Neuronal stem cell (in vitro differentiated cells): ENCODE results near the gene PRICKLE2.
A peak's percentile ranks its signal among the peaks of the same experiment; 100 is the strongest.

ENCODE experiments used
- DNase-seq: peaks from one replicate; pipeline ENCODE4 v3.0.0-alpha.2; 2013; ENCODE audit warnings: low spot score
- H2AFZ ChIP-seq: one replicate; pipeline ENCODE4 v1.6.1; 2013; ENCODE audit warnings: mild to moderate bottlenecking, low read length, inconsistent platforms
- H2AK5ac ChIP-seq: 2 replicates; pipeline ENCODE4 v1.6.1; 2013; ENCODE audit warnings: low read depth, mild to moderate bottlenecking, inconsistent platforms, low read length, moderate library complexity, mixed read lengths
- H2BK120ac ChIP-seq: 2 replicates; pipeline ENCODE4 v1.6.1; 2013; ENCODE audit warnings: low read depth, mild to moderate bottlenecking, inconsistent platforms, low read length, moderate library complexity, mixed read lengths
- H2BK12ac ChIP-seq: one replicate; pipeline ENCODE4 v1.6.1; 2013; ENCODE audit warnings: low read length, inconsistent platforms
- H2BK15ac ChIP-seq: 2 replicates; pipeline ENCODE4 v1.6.1; 2013; ENCODE audit warnings: mild to moderate bottlenecking, low read length, inconsistent platforms, mixed read lengths
- H2BK5ac ChIP-seq: one replicate; pipeline ENCODE4 v1.6.1; 2013; ENCODE audit warnings: inconsistent platforms, mild to moderate bottlenecking, low read length, moderate library complexity
- H3K14ac ChIP-seq: one replicate; pipeline ENCODE4 v1.6.1; 2013; ENCODE audit warnings: low read length, inconsistent platforms
- H3K18ac ChIP-seq: 2 replicates; pipeline ENCODE4 v1.6.1; 2013; ENCODE audit warnings: low read length, inconsistent platforms
- H3K23ac ChIP-seq: 2 replicates; pipeline ENCODE4 v1.6.1; 2013; ENCODE audit warnings: low read depth, mild to moderate bottlenecking, mixed read lengths, low read length, inconsistent platforms; ENCODE audit not compliant: poor library complexity
- H3K27ac ChIP-seq: replicated peaks from 3 replicates; pipeline ENCODE4 v1.5.1; 2013; ENCODE audit warnings: low read length, inconsistent platforms
- H3K27me3 ChIP-seq, 3 experiments: 2 replicates each; pipeline ENCODE4 v1.6.1; 2013; ENCODE audit warnings: low read length in 3 of 3, mild to moderate bottlenecking in 2 of 3, inconsistent platforms in 1 of 3, low read depth in 1 of 3, mixed read lengths in 1 of 3, moderate library complexity in 1 of 3; ENCODE audit not compliant: control insufficient read depth in 3 of 3, insufficient read depth in 3 of 3
- H3K36me3 ChIP-seq, 2 donors: replicated peaks in 1 of 2; 2 replicates each; pipeline ENCODE4 v1.6.1; 2013; ENCODE audit warnings: low read length in 2 of 2; ENCODE audit not compliant: control insufficient read depth in 2 of 2, insufficient read depth in 2 of 2
- H3K4ac ChIP-seq: 2 replicates; pipeline ENCODE4 v1.6.1; 2013; ENCODE audit warnings: inconsistent platforms, mild to moderate bottlenecking, low read length, moderate library complexity
- H3K4me1 ChIP-seq, 2 donors: 1 replicate in 1 of 2; 2 replicates in 1 of 2; pipeline ENCODE4 v1.6.1; 2013; ENCODE audit warnings: low read length in 2 of 2, low read depth in 1 of 2; ENCODE audit not compliant: control insufficient read depth in 2 of 2, insufficient read depth in 1 of 2
- H3K4me2 ChIP-seq: one replicate; pipeline ENCODE4 v1.6.1; 2013; ENCODE audit warnings: mild to moderate bottlenecking, low read length, inconsistent platforms; ENCODE audit not compliant: insufficient read depth, poor library complexity, severe bottlenecking
- H3K4me3 ChIP-seq, 2 donors: 2 replicates each; pipeline ENCODE4 v1.5.1; 2013; ENCODE audit warnings: low read length in 2 of 2, mild to moderate bottlenecking in 2 of 2, inconsistent platforms in 1 of 2, moderate library complexity in 1 of 2
- H3K79me1 ChIP-seq: one replicate; pipeline ENCODE4 v1.6.1; 2013; ENCODE audit warnings: low read depth, mild to moderate bottlenecking, inconsistent platforms, low read length, moderate library complexity
- H3K9ac ChIP-seq: one replicate; pipeline ENCODE4 v1.6.1; 2013; ENCODE audit warnings: mild to moderate bottlenecking, low read depth, low read length, inconsistent platforms; ENCODE audit not compliant: poor library complexity
- H3K9me3 ChIP-seq, 2 donors: replicated peaks in 1 of 2; 2 replicates each; pipeline versions ENCODE3 to v1.6.1; 2013; ENCODE audit warnings: low read length in 2 of 2, mild to moderate bottlenecking in 2 of 2, inconsistent platforms in 1 of 2, low read depth in 1 of 2, mixed read lengths in 1 of 2, moderate library complexity in 1 of 2; ENCODE audit not compliant: control insufficient read depth in 2 of 2, insufficient read depth in 1 of 2
- H4K8ac ChIP-seq: one replicate; pipeline ENCODE4 v1.6.1; 2013; ENCODE audit warnings: low read depth, mild to moderate bottlenecking, inconsistent platforms, low read length, moderate library complexity
- H4K91ac ChIP-seq: one replicate; pipeline ENCODE4 v1.6.1; 2013; ENCODE audit warnings: low read length, low read depth, mild to moderate bottlenecking, inconsistent platforms; ENCODE audit not compliant: poor library complexity
- WGBS, 2 donors: extraction: QIAGEN DNeasy Blood & Tissue Kit; methylation state at CpG; one replicate each; pipeline ENCODE4 v1.1.7; 2013; ENCODE audit warnings: missing lambda C conversion rate in 2 of 2, mixed read lengths in 1 of 2; ENCODE audit not compliant: insufficient read length in 2 of 2, insufficient replicate concordance in 1 of 2; ENCODE audit errors: extremely low coverage in 2 of 2; 5-methylcytosine and 5-hydroxymethylcytosine counted together

The PRICKLE2 gene

DNA sequence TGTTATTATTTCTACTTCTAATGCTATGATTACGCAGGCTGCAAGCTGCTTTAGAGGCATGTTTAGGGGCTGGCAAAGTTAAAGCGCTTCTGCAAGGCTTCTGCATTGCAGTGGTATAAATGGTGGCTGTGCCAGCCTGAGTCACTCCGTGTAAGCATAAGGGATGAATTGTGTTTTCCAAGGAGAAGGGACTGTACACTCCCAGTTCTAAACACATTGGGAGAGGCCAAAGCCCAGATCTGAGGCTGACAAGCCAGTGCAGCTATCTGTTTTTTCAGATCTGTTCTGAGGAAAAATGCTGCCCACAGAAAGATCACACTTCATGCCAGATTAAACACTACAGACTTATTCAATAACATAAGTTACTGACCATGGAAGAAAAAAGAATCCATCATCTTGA, 83.8 kb downstream of the PRICKLE2 start:
- no peak overlapping the region for H2BK5ac ChIP-seq
- peaks cover 0 to 3% of the 10 kb centered on the region in 2 donors for H3K4me1 ChIP-seq
- H3K14ac ChIP-seq: no peak overlapping the region

DNA sequence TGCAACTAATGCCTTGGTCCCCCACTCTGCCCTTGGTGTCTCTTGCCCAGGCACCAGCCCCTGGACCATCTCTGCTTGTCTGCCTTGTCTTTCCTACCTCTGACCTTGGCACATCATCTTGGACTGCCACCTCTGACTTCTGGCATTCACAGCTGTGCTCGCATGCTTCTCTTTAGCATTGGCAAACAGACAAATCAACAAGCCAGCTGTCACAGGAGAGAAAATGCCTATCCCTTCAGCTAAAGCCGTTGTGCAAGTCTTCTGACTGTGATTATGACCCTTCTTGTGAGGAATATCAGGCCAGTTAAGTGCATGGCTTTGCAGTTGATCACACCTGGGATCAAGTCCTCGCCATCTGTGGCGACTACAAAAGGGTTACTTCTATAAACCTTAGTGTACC, 84.6 kb downstream of the PRICKLE2 start:
- H2BK15ac ChIP-seq: no peak overlapping the region
- no peak for DNase-seq
- no peaks in the 10 kb centered on the region for H3K79me1 ChIP-seq
- H4K8ac ChIP-seq: no peak overlapping the region
- H3K4me2 ChIP-seq: no peak overlapping the region
- H2BK5ac ChIP-seq: no peak overlapping the region
- no peaks in the 10 kb centered on the region for H3K27me3 ChIP-seq
- no peak overlapping the region for H3K14ac ChIP-seq
- WGBS, 2 donors: no CpG with 5 or more reads among the region's 4 CpGs
- H2AFZ ChIP-seq: no peak overlapping the region
- H3K27ac ChIP-seq: no peak overlapping the region
- no peak overlapping the region for H2BK120ac ChIP-seq
- no peaks in the 10 kb centered on the region for H3K36me3 ChIP-seq
- H3K4me3 ChIP-seq: no peak overlapping the region
- peaks cover 0 to 3% of the 10 kb centered on the region in 2 donors for H3K4me1 ChIP-seq
- H2AK5ac ChIP-seq: no peak overlapping the region
- no peak overlapping the region for H3K4ac ChIP-seq
- H3K18ac ChIP-seq: no peak overlapping the region
- H3K9ac ChIP-seq: no peak overlapping the region
- H2BK12ac ChIP-seq: no peak overlapping the region
- no peaks in the 10 kb centered on the region for H3K9me3 ChIP-seq
- no peak overlapping the region for H3K23ac ChIP-seq
- peak overlapping the region; percentile 26 for H4K91ac ChIP-seq

More for the DNA sequence above, 83.8 kb downstream of the PRICKLE2 start:
- Histone ChIP-seq H3K79me1 (no peaks in the 10 kb centered on the region), H3K23ac (no peak overlapping the region), H3K4me2 (no peak overlapping the region), H3K36me3 (no peaks in the 10 kb centered on the region), H2AFZ (no peak overlapping the region), H4K8ac (no peak overlapping the region), H2AK5ac (no peak overlapping the region), H3K27ac (no peak overlapping the region), H3K27me3 (no peaks in the 10 kb centered on the region), H2BK15ac (no peak overlapping the region), H2BK120ac (no peak overlapping the region), H3K9ac (no peak overlapping the region), H2BK12ac (no peak overlapping the region), H3K9me3 (no peaks in the 10 kb centered on the region), H3K4me3 (no peak overlapping the region), H4K91ac (no peak overlapping the region), H3K4ac (no peak overlapping the region), H3K18ac (no peak overlapping the region)
- WGBS, 2 donors: no CpG with 5 or more reads among the region's 3 CpGs
- no peak for DNase-seq

DNA sequence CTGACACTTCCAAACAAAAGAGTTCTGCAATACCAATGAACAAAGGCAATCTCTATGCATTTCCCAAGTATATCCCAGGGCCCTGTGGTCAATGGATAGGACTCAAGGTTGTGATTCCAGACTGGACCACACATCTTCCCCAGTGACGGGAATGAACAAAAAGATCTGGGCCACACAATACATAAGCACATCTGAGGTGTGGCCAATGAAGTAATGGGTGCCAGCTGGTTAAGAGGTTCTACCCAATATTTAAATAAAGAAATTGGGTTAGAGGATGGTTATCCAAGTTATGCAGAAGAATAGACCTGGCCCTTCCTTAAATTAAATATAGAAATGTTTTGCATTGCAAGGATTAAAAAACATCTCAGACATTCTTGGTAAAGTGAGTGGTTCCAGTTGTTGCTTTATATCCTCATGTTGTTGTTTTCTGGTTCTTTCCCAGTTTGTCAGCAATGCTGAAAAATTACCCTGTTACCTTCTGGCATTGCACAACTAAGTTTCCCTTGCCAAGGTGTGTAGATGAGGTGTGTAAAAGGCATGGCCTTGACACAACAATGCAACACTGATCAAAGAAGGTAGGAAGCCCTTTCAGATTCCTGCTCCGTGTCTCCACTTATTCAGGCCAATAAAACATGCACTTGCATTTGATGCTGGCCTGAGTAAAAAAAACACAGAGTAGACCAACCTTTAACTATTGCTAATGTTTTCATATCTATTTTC, 86.5 kb downstream of the PRICKLE2 start:
- Histone ChIP-seq H2AFZ (no peak overlapping the region), H3K79me1 (no peaks in the 10 kb centered on the region), H2BK15ac (no peak overlapping the region), H3K27ac (no peak overlapping the region), H2AK5ac (no peak overlapping the region), H3K4ac (no peak overlapping the region), H4K8ac (no peak overlapping the region), H3K23ac (no peak overlapping the region), H3K14ac (no peak overlapping the region), H3K27me3 (no peaks in the 10 kb centered on the region), H2BK12ac (no peak overlapping the region), H3K9ac (no peak overlapping the region), H2BK5ac (no peak overlapping the region), H3K18ac (no peak overlapping the region), H3K9me3 (no peaks in the 10 kb centered on the region), H3K36me3 (no peaks in the 10 kb centered on the region), H2BK120ac (no peak overlapping the region), H3K4me3 (no peak overlapping the region), H3K4me2 (no peak overlapping the region), H3K4me1 (no peaks in the 10 kb centered on the region), H4K91ac (no peak overlapping the region)
- DNase-seq: no peak
- WGBS, 2 donors: no CpG with 5 or more reads among the region's 2 CpGs

DNA sequence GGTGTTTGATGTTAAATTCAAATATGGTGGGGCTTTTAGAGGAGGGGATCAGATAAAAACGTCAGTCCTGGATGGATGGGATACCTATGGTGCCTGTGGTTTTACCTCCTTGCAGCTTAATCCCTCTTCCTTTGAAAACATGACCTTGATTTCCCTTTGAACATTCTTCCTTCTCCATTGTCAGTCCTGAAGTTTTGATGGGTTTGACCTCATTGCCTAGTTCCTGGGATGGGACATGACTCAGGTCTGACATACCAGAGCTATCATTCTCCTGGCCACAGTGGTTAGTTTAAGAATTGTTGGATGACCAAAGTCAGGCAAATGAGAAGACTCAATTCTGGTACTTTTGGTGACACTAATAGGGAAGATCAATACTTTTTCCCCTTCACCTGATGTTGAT, 87.2 kb downstream of the PRICKLE2 start:
- no peak overlapping the region for H3K4ac ChIP-seq
- H2BK5ac ChIP-seq: no peak overlapping the region
- H3K14ac ChIP-seq: no peak overlapping the region
- no peak overlapping the region for H4K8ac ChIP-seq
- DNase-seq: no peak
- no peak overlapping the region for H2AK5ac ChIP-seq
- no peak overlapping the region for H2BK12ac ChIP-seq
- H3K27me3 ChIP-seq: no peaks in the 10 kb centered on the region
- no peak overlapping the region for H3K9ac ChIP-seq
- no peak overlapping the region for H4K91ac ChIP-seq
- no peak overlapping the region for H3K23ac ChIP-seq
- H2AFZ ChIP-seq: no peak overlapping the region
- no peak overlapping the region for H3K18ac ChIP-seq
- H2BK15ac ChIP-seq: no peak overlapping the region
- no peak overlapping the region for H3K4me2 ChIP-seq
- H3K9me3 ChIP-seq: no peaks in the 10 kb centered on the region
- no peaks in the 10 kb centered on the region for H3K4me1 ChIP-seq
- H3K36me3 ChIP-seq: no peaks in the 10 kb centered on the region
- no peak overlapping the region for H3K4me3 ChIP-seq
- no peak overlapping the region for H3K27ac ChIP-seq
- WGBS, 2 donors: no CpG with 5 or more reads among the region's 1 CpG
- H2BK120ac ChIP-seq: no peak overlapping the region
- no peaks in the 10 kb centered on the region for H3K79me1 ChIP-seq
